GM19240 (cell line): ENCODE measurements around the gene DNAJB6.

Experiments used
- DNase-seq: peaks from one replicate; pipeline ENCODE4 v3.0.0; 2011; ENCODE audit warnings: low spot score; ENCODE audit not compliant: insufficient read length

DNAJB6 gene

DNA sequence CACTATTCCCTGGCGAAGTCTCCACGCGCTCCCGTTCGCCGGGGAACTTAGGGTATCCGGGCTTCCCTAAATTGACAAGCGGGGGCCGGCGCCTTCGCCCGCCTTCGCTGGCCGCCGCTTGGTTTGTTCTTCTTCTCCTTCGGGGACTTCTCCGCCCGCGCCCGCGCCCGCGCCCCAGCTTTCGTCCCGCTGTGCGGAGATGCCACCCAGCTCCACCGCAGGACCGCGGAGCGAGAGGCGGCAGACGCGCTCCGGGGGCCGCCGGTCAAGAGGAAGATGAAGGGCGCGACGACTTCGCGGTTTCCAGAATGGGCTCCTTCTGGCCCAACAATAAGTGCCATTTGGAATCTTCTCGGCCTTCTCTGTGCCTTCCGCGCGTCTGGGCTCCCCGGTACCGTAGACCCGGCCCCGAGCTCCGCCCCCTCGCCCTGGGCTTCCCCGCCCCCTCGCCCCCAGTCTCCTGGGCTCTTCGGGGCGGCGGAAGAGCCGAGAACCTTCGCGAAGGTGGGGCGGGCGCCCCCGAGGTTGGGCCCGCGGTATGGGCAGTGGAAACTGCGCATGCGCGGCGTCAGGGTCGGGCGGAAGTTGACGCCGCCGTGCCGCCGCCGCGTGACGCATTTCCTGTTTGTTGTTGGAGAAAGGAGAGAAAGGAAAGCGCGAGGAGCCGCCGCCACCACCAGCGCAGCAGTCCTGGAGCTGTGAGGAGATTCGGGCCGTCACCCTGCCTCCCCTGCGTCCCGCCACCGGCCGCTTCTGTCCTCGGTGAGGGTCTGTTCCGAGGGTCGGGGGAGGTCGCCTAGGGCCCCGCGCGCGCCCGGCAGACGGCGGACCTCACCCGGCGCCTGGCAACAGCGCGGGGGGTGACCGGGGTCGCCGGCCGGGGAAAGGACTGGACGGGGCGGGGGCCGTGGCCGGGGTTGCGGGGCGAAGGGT, at the start of gene DNAJB6:
Gene DNAJB6 (plus strand): TSS at position 622 of the 933 bp plus-strand sequence. CDS start 21,569 bp downstream, outside the sequence.
- DNase-seq = peak; percentile 85

DNA sequence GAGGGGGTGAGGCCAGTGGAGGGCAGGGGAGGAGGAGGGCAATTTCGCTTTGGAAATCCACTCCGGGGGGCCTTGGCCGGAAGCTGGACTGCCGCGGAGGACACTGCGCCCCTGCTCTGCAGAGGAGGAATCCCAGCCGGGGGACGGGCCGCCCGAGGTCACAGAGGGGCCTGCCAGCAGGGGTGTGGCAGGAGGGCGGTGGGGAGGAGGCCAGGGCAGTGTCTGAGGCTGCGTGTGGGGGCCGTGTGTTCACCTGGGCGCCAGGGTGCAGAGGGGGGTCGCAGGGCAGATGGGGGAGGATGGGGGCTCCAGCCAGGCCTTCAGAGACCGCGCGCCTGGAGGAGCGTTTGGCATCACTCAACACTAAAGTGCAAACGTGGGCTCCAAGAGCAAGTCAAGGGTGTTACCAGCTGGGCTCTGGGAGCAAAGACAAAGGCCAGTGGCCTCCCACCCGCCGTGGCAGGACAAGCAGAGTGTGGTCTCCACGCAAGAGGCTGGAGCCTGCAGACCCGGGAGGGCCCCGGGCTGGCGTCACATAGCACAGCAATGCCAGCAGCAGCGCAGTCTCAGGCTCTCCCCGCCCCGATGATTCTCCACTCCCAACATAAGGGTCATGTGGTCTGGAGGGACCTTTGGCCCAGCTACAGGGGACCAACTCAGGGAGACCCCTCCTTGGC, 45.3 kb upstream of the DNAJB6 start:
- DNase-seq = no peak

DNA sequence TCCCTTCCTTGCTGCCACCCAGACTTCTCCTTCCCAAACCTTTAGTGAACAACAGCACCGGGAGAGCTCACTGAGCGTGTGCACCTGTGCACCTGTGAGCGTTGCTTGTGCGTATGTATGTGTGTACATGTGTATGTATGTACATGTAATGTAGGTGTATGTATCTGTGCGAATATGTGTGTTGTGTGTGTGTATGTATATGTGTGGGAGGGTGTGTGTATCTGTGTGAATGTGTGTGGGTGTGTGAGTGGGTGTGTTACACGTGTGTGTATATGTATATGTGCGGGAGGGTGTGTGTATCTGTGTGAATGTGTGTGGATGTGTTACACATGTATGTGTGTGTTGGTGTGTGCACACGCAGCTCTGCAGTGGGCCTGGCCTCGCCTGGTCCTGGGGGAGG, 44.5 kb upstream of the DNAJB6 start:
- DNase-seq = no peak

DNA sequence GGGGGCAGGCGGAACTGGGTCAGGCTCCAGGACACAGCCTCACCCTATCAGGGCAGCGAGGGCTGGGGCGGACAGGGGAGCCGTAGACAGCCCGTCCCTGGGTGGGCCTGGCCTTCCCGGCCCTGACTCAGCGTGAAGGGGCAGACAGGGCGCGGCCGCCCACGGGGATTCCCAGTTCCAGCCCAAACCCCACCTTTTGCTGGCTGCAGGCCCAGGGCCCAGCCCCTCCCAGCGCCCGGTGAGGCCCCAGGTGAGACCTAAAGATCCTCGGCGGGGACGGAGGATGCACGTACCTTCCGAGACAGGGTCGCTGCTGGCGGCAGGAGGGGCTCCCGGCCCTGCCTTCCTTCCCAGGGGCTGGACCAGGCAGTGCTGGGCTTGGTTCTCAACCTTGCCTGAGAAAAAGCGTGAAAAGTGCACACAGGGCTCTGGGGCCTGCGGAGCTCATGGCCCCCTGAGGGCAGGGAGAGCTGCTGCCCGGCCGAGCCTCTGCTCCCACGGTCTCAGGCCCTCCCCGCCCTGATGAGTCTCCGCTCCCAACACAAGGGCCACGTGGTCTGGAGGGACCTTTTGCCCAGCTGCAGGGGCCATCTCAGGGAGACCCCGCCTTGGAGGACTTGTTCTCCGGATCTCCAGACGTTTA, 43.9 kb upstream of the DNAJB6 start:
- no peak for DNase-seq

DNA sequence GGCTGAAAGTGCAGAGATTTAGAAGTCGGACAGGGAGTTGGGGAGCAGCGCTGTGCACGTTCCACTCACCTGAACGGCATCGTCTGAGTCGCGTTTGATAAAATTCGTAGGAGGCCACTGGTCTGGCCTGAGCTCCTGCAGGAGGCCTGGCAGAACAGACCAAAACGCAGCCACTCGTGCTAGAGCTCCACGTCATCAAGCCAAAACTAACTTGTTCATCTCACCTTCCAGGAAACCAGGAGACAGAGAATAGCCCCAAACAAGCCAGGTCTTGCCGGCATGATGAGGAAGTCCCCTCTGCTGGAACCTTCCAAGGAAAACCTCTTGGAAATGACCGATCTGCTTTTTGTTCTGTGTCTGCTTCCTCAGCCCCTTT, 43.4 kb upstream of the DNAJB6 start:
- DNase-seq = no peak

DNA sequence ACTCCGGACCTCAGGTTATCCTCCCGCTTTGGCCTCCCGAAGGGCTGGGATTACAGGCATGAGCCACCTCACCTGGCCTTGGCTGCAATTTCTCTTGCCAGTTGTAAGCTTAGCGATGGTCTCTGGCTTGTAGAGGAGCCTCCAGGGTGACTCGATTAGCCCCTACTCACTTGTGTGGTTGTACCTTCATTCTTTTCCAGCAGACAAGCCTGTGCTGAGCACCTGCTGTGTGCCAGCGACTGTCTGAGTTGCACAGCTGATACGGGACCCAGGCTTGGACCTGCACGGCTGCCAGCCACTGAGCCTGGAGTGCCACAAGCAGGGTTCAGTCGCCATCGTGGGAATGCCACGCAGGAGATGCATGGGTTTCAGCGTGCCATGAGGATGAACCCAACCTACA, 42.0 kb upstream of the DNAJB6 start:
- no peak for DNase-seq

DNA sequence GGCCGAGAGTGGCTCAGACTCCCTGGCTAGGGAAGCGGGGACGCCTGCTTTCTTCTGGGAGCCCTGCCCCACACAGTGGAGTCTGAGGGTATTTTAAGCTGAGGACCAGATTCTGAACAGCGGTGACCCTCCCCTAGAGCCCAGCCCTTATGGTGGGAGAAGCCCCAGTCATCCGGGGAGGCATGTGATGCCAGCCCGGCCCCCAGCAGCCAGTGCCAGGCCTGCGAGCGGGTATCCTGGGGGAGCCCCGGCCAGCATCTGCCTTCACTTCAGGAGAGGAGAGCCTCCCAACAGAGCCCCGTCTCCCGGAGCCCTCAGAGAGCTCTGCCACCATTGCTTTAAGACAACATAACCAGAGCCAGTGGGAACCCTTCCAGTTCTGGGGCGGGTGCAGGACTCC, 41.5 kb upstream of the DNAJB6 start:
- DNase-seq = no peak

DNA sequence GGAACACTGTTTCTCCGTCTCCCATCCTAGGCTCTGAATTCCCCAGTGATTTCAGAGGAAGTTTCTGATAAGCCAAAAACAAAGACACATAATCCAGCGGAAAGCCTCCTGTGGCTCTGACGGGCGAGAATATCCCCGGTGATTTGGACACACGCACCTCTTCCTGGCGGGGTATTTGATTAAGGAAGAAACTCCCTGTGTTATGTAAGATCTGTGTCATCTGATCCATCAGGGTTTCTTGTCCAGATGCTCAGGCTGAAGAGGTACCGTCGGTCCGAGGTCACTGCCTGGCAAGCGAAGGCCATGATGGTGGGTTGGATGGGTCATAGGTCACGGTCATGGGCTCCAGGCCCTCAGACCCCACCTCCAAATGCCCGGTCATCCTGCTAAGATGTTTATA, 39.6 kb upstream of the DNAJB6 start:
- DNase-seq = no peak

DNA sequence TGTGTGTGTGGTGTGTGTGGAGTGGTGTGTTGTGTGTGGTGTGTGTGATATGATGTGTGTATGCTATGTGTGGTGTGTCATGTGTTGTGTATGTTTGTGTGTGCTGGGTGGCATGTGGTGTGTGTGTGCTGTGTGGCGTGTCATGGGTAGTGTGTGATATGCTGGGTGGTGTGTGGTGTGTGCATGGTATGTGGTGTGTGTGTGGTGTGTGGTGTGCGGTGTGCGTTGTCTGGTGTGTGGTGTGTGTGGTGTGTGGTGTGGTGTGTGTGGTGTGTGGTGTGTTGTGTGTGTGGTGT, 37.5 kb upstream of the DNAJB6 start:
- DNase-seq = no peak

DNA sequence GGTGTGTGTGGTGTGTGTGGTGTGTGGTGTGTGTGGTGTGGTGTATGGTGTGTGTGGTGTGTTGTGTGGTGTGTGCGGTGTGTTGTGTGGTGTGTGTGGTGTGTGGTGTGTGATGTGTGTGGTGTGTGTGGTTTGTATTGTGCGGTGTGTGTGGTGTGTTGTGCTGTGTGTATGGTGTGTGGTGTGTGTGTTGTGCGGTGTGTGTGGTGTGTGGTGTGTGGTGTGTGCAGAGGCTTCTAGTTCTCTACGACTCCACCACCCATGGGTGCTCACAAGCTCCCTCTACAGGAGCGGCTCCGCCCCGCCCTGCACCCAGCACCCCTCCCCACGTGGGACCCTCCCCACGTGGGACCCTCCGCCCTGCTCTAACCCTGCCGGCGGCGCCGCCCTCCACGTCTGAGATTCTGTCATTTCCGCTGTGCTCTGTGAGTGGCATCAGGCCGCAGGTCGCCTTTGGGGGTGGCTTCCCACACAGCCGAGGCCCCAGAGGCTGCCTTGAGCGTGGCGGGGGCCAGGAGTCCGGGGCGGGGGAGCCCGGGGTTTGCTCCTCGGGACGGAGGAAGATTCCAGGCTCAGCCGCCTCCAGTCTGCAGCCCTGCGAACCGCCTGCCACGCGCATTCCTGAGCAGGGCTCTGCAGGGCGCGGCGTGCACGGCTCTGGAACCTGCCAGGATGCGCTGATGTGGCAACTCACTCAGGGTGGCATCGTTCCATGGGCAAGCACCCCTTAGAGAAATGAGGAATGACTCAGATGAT, 37.0 kb upstream of the DNAJB6 start:
- DNase-seq = no peak

DNA sequence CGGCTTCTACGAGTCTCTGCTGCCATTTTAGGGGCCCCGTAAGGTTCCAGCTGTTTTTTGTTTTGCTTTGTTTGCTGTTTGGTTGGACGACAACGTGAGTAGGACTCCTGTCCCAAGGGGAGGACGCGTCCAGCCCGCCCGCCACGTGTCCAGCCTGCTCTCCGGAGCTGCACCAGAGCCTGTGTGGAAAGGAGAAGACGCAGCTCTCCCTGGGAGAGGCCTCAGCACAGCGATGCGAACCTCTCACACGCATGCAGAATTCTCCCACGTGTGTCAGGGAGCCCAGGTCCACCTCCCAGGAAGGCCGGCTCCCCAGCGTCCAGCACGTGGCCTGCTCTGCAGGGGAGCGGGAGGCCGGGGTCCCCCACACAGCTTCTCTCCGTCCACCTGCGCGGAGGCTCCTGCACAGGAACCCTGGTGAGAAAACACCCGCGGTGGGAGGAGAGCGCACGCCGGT, 36.4 kb upstream of the DNAJB6 start:
- no peak for DNase-seq

DNA sequence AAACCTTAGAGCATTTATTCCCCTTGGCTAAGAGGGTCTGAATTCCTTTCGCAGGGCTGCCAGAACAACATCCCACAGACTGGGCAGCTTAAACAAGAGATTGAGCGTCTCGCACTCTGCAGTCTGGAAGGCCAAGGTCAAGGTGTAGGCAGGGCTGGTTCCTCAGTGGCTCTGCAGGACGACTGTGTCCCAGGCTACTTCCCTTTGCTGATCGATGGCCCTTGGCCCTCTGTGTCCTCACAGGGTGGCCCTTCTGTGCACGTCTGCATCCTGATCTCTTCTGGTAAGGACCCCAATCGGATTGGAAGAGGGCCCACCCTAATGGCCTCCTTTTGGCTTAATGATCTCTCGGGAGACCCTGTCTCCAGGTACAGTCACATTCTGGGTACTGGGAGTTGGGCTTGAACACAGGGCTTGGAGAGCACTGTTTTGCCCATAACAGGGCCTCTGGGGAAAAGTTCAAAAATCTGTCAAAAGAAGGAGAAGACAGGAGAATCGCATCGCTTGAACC, 35.1 kb upstream of the DNAJB6 start:
- DNase-seq = no peak

DNA sequence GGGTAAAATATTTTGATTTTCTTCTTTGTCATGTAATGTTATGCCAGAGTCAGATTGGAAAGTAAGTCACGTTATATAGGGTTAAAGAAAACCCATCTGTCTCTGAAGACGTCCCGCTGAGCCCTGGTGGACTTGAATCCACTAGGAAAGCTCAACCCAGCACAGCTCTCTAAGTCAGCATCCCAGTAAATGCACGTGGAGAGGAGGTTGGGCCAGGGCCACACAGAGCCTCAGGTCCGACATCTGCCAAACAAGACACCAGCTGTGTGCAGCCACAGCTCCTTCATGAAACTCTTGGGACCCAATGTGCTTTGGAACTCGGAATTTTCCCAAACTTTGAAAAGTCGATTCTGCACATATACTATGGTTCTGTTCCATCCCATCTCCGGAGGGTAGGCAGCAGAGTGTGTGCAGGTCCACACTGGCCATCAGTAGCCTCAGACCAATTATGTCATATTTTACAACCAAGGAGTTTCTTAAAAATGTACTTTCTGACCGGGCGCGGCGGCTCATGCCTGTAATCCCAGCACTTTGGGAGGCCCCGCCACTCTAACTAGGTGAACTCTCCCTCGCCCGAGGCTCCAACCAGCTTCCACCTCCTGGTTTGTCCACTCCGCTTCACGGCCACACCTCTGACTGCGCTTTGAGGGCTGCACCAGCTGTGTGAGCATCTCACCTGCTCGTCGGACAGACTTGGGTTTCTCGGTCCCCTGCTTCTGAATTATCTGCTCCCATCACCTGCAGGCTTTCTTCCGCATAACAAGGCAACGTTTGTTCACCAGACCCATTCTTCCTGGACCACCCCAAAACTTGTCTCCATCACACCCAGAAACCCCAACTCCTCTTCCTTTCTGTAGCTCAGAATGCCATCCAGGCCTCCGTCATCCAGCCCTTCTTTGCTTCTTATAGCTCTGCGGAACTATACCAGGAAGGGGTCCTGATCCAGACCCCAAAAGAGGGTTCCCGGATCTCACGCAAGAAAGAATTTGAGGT, 29.7 kb upstream of the DNAJB6 start:
- no peak for DNase-seq

DNA sequence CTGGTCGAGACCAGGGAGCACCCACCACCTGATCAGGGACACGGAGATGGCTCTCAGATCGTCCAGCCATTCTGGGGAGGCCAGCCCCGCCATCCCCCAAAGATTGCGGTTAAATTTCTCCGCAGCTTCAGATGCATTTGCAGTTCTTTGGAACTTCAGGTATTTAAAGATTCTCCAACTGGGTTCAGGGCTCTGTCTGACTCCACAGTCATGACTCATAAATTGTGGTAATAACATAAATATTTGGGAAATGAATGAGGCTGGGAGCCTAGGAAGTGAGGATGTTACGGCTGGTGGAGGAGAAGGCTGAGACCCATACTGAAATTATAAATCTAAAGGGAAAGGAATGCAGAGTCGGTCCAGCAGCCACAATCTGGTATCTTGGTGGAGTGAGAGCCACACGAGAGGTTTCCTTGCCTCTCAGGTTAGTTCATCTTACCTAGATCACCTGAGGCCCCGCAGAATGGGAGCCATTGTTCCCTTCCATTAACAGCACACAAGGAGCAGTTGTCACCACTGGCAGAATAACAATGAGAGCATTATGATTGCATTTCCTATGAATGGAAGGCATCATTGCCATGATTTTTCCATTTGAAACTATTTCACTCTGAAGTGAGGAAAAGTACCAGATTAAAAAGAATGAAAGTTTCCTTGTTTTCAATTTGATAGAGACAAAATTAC, 26.7 kb upstream of the DNAJB6 start:
- no peak for DNase-seq

DNA sequence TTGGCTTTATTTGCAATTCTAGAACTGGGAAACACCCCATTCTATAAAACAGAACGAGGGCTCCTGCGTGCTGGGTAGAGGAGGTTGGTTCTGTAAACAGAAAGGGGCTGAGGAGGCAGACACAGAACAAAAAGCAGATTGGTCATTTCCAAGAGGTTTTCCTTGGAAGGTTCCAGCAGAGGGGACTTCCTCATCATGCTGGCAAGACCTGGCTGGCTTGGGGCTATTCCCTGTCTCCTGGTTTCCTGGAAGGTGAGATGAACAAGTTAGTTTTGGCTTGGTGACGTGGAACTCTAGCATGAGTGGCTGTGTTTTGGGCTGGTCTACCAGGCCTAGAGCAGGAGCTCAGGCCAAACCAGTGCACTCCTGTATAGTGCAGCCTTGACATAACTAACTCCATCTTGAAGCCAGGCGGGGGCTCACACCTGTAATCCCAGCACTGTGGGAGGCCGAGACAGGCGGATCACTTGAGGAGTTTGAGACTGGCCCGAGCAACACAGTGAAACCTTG, 26.1 kb upstream of the DNAJB6 start:
- DNase-seq = no peak

DNA sequence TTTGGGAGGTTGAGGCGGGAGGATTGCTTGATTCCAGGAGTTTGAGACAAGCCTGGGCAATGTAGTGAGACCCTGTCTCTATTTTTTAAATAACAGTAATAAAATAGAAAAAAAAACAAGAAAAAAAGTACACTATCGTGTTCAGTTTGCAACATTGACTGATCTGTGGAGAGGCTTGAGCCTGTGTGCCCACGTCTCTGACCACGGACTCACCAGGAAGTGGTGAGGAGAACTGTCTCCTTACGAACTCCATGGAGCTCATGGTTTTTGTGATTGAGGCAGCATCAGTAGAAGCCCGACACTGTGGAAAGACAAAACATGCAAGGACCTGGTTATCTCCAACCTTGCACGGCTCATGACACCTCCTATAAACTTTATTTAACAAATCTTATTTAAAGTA, 23.9 kb upstream of the DNAJB6 start:
- no peak for DNase-seq

DNA sequence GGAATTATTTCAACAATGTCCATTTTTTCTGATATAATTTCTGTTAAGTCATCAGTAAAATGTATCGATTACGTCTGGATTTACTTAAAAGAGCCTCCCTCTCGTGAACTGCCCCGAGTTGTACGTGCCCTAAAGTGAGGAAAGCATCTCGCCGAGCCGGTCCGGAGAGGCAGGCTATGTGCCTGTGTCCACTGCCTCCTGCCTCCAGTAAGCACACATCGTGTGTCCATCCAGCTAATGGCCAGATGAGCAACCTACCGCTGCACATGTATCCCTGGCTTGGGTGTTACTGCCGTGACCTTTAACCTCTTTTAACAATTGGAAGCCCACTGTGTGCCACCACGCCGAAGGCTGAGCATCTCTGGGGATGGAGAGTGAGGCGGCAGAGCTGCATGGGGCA, 23.2 kb upstream of the DNAJB6 start:
- DNase-seq = no peak

DNA sequence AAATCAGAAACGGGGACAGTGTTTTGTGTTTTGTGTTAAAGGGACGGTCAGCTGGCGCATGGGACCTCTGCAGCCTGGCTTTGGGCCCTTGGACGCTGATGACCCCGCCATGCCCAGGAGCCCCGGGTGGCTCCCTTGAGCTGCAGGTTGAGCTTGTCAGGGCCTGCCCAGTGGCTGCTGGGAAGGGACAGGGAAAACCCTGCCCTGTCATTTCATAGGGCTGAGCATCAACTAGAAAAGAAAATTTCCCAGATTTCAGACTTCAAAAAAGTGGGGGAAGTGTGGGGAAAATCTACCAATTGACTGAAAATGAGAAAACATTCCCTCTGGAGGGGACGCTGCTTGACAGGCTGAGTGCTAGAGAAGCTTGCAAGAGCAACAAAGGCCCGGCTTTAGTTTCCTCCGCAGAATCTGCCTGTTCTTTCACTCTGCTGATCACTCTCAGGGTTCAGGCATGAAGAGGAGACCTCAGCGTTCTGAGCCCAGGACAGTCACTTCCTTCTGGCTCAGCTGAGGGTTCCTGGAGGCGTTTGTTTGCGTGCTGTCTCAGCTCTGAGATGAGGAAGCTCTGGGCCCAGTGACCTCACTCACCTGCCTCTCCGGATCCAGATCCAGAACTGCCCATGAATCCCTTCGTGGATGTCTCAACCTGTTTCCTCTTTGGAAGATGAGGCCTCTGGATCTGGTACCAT, 18.6 kb upstream of the DNAJB6 start:
- DNase-seq = no peak

DNA sequence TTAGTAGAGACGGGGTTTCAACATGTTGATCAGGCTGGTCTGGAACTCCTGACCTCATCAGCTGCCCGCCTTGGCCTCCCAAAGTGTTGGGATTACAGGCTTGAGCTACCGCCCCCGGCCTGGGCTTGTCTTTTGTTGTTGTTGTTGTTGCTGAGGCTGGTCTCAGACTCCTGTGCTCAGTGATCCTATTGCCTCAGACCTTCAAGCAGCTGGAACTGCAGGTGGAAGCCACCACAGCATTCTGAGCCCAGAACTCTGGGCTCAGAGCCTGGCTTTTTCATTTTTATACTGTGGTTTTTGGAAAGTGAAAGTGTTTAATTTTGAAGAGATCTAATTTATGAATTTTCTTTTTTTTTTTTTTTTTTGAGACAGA, 16.2 kb upstream of the DNAJB6 start:
- no peak for DNase-seq
